NAMALWA (cell line): Measurements from ENCODE around the gene SMIM20.

Experiments used
- DNase-seq: peaks from one replicate; pipeline ENCODE4 v3.0.0-alpha.2; 2015; ENCODE audit warnings: low spot score

SMIM20 gene

DNA sequence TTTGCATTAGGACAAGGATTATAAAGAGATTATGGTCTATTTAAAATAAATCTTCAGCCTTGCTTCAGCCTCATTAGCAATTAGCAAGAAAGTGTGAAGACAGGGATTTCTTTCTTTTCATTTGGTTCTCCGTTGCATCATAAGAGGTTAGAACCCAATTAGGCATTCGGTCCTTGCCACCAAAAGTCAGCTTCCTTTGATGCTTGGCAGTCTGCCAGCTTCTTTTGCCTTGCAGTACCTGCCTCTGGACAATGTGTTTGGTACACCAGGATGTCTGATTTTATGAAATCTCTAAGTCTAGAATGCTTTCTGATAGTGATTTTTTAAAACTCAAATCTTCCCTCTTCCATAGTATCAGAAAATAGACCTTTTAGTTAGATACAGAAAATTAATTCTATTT lies 12.4 kb downstream of the SMIM20 start:
- DNase-seq: peak; percentile 28

DNA sequence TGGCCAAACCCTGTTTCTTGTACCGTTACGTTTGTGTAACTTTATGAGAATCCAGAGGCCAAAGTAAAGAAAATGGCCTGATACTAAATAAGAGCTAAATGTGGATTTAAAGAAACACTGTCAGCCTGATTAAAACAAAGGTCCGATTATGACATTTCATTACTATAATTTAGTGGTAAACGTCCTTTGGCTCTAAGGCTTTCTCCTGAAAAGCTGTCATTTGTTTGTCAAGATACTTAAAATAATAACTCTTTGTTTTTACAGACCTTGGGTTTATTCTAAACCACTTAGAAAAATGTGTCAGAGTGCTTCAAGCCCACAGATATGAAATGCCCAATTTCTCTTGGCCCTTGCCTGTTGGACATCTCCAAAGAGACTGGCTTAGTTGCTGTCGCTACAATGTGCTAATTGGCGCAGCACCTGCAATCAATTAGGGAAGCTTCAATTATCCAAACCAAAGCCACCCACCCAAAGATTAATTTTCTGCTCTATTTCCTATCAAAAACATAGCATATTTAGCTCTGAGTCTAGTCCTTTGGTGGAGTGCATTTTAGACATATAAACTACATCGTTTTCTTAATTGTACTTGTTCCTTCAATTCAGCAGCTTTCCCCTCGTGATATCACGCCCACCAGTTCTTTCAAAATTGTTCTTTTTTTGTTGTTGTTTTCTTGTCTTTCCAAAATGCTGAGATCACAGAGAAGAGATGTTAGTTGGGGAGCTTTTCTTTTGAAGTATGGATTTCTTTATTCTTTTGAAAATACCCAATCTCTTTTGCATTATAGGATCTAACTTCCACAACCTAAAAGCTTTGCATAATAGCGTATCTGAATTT lies 13.6 kb downstream of the SMIM20 start:
- DNase-seq: no peak

DNA sequence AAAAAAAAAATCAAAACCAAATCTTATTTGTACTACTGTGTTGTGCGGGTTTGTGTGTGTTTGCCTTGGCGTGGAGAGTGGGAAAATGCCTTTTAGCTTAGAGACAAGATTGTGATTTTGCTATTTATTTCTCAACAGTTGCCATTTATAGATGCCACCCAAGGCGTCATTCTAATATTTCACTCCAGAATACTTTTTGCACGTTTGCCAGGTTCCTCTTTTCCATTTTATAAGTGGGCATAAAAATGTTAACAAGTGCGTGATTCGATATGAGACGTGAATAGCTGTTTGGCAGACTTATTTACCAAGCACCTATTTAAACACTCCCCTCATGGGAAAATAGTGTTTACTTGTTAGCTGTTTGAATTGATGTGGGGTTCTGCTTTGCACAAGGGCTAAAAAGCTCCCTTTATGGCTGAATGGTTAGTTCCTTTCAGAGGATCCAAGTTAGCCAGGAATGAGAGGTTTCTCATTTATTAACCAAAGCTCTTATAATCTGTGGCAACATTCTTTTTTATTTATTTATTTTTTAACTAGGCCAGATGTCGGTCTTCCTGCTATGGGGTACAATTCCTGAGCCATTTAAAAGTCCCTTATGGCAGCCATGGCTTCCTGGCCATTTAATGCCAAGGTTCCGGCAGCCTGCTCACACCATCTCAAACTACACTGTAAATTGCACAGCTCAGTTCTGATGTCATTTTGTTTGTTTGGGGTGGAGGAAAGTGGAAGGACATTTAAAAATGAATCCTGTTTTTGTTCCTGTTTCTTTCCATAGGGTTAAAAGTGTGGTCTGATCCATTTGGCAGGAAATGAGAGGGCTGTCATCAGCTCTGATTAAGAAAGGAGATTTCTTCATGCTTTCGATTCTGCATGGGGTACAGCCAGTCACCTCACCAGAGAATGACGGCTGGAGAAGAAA lies 14.6 kb downstream of the SMIM20 start:
- DNase-seq: no peak

DNA sequence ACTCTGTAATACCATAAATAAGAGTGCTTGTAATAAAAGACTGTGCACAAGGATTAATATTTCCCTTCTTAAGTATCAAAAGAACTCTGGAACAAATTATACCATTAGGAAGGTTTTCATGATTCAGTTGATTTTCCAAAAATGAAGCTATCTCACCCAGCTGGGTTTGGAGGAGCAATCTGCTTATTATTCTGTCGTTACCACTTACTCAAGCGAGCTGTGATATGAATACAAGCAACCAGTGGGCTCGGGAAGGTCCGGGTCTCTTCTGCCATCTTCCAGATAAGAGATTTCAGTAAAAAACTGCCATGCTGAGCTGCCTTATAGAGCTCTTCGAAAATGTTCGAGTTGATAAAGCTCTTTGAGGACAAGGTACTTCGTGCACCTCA lies 15.3 kb downstream of the SMIM20 start:
- DNase-seq: no peak

DNA sequence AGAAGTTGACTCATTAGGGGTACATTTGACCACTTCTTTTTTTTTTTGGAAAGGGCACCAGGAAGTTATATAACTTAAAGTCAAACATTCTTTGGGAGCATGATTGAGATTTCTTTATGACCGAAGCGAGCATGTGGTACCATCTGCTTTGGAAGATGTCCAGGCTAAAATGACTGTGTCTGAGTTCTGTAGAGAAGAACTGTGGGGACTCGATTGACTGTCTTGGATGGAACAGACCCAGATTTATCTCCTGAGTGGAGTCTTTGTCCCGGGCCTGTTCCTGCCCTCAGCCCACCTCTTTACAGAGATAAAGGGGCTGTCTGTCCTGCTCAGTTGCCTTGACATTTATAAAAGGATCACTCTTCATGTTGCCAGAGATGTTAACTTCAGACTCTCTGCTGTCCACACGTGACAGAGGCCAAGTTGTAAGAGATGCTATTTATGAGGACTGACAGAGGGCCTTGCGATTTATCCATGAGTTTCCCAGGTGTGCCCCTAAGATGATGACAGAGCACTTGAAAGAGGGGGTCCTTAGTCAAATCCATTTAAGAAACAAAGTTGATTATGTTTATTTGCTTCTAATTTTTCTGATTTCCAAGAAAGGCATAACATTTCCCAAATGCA lies 16.8 kb downstream of the SMIM20 start:
- DNase-seq: no peak

DNA sequence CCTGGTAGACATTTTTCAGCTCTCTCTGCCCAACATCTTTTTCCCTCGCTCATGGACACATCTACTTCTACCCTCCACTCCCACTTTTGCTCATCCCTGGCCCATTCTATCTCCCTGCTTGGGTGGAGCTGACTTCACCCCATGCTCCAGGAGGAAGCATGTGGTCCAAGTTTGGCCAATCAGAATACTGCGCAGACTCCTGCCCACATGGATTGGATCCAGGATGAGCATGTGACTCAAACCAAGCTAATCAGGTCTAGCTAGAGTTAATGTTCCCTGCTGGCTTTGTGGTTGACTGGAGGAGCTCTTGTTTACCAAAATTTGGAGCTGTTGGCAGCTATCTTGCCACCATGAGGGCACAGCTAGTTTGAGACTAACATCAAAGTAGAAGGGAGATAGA lies 22.7 kb downstream of the SMIM20 start:
- no peak for DNase-seq

DNA sequence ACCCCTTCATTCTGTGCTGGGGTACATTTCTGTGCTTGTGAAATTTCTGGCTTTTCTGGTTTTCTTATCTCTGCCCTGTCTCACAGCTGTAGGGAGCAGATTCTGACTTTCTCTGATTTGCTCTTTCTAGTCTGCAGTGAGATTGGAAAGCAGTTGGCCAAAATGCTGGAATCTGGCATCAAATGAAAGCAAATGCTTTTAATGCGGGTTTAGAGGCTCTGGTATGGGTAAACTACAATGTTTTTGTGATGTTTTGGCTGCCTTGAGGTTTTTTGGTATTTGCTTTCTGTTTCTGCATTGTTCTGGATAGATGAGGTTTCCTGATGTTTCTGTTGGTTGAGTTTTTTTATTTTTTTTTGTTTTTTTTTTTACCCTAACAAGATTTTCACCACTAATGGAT lies 23.8 kb downstream of the SMIM20 start:
- DNase-seq: no peak

DNA sequence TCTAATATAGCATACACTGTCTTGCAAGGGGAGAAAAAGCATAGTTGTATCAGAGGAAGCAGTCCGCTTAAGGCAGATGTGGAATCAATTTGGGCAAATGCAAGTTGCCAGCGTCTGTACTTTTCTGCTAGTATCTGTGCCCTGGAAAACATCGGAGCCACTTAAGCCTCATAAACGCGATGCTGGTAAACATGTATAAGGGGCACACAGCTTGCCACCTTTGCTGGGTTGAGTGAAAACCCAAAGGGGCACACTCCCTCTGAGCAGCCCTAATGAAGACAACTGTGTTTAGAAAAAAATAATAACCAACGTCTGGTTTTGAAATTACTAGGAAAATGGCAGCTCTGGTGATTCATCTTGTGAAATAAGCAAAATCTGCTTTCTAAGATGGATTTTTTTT lies 24.3 kb downstream of the SMIM20 start:
- no peak for DNase-seq

DNA sequence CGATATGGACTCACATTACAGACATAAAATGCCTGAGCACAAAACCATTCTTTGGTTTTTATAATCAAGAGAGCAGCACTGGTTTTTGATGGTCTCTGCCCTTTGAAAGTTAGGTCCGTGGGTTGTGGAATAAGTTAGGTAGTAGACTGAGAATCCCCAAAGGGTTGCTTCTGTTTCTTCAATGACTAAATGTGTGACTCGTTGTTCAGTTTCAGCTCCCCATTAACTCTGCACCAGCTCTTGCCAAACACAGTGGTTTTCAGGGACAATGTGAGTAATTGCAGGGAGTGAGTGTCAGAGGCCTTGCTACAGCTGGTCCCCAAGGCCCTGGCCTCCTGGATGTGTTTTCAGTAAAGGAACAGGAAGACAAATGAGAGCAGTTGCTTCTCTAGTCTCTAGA lies 24.8 kb downstream of the SMIM20 start:
- DNase-seq: no peak

DNA sequence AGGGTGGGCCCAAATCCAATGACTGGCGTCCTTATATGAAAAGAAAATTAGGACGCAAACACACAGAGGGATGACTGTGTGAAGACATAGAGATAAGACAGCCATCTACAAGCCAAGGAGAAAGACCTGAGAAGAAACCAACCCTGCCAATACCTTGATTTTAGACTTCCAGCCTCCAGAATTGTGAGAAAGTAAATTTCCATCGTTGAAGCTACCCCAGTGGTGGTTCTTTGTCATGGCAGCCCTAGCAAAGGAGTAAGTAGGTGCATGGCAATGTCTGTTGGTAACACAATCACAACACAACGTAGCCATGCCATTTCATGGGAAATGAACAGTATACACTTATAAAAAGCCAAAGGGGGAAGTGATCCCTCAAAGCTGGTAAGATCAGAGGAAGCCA lies 25.3 kb downstream of the SMIM20 start:
- peak; percentile 20 for DNase-seq

DNA sequence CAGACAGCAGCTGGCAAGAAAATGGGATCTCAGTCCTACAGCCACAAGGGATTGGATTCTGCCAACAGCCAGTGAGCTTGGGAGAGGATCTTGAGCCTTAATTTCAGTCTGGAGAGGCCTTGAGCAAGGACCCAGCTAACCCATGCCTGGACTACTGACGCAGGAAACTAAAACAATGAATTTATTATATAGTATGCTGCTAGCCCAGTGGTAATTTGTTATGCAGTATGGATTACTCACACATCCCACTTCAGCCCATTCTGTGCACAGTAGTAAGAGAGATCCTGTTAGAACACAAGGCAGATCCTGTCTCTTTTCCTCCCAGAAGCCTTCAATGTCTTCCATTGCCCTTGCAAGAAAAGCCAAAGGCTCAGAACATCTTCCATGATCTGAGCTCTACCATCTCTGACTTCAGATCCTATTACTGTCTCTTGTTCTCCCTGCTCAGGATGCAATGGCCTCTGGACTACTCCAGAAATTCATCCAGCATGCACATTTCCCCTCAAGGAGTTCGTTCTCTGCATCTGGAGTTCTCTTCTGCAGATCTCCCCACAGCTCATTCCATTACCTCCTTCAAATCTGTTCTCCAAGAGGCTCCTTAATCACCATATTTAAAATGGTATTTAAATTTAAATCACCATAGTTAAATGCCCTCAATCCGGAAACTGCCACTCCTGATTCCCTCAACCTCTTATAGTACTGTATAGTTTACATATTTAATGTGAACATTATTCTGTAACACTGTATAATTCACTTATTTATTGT lies 27.6 kb downstream of the SMIM20 start:
- DNase-seq: no peak

DNA sequence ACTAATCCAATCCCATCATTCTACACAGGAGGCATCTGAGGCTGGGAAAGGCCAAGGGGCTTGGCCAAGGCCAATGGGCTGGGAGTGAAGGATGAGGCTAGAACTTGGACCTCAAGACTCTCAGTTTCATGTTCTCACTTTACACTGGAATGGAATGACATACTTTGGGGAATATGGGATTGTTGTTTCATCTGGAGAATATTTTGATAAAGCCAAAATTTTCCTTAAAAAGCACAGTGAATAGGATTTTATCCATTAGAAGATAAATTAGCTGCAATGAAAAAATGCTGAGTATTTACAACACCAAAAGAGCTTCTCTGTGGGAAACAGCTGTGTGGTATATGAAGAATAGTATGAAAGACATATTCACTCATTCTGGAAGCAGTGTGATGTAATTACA lies 29.3 kb downstream of the SMIM20 start:
- DNase-seq: no peak

DNA sequence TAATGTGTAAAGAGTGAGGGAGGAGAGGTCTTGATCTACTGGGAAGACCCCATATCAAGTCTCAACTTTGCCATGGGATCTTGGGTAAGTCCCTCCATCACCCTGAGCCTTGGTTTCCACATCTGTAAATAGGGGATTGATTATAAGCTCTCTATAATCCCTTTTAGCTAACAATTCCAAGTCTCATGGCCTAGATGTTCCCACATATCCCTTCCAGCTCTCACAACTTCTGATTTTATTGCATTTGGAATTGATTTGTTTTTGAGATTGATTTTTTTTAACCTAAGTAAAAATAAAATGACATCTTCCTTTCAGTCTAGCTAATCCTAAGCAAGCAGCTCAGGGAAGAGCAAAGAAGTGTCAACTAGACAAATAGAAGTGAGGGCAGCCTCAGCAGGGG lies 29.8 kb downstream of the SMIM20 start:
- DNase-seq: no peak

DNA sequence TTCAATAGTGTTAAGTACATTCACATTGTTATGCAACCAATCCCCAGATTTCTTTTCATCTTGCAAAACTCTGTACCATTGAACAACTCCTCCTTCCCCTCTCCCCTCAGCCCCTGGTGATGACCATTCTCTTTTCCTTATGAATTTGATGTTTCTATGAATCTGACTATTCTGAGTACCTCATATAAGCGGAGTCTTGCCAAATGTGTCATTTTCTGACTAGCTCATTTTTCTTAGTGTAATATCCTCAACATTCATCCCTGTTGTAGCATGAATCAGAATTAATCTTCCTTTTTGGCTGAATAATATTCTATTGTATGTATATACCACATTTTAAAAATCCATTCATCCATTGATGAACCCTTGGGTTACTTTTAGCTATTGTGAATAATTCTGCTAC lies 34.0 kb downstream of the SMIM20 start:
- DNase-seq: no peak

DNA sequence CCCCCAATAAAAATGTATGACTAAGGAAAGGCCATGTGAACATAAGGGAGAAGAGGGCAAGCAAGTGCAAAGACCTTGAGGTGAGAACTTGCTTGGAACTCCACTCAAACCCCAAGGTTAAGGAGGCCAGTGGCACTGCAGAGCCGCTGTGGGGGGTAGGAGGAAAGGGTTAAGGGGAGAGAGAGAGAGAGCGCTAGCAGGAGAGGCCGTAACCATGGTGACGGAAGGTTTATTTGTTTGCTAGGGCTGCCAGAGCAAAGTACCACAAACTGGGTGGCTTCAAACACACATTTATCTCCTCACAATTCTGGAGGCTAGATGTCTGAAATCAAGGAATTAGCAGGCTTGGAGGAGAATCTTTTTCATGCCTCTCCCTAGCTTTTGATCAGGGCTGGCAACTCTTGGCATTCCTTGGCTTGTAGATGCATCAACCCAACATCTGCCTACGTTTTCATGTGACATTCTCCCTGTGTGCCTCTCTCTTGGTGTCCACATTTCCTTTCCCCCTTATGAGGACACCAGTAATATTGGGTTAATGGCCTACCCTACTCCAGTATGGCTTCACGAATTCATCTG lies 35.2 kb downstream of the SMIM20 start:
- DNase-seq: peak; percentile 5

DNA sequence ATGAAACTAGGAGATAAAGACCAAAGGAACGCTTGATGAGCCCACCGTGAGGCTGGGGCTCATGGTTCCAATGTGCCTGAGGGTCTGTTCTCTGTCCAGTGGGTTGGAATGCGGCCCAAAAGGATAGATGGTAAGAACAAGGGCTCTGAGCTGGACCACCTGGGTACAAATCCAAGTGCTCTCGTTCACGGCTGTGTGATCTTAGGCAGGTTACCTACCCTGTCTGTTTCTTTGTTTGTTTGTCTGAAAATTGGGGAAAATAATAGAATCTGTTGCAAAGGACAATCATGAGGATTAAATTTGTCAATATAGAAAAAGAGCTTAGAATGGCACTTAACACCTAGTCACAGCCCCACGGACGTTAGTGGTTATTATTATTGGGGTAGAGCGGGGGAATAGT lies 36.0 kb downstream of the SMIM20 start:
- DNase-seq: no peak

DNA sequence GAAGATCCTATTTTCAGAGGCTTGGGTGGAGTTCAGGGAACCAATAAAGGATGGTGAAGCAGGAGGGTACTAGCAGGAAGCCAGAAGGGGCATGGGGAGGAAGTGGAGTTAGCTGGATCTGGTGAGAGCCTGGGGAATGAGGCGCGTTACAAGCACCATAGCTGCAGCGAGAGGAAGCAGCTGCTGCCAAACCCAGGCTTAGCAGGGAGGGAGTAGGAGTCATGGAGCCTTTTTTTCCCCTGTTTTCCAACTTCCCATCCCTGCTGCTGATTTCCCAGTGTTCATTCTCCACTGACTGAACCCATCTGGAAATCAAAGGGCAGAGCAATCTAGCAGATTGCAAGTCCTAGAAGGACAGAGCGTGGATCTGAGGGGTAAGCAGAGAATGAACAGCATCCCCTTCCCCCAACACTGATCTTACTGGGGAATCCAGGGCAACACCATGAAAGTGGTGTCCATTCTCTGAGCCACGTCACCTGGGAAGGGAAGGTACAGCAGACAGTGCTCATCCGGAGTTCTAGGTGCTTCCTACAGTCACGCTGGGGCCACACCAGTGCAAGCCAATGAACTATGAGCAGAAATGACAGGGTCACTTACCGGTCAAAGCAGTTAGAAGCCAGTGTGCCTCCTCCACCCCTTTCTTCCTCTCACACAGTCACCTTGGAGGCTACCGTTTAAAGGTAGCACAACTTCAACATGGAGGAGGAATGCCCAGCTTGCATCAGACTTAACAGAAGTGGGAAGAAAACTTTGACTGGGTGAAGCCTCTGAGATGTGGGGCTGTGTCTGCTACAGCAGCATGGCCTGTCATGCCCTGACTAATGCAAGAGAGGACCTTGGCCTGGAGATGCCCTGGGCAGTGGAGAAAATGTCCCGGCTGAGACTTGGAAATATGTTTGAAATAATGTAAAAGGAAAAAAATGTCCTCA lies 36.7 kb downstream of the SMIM20 start:
- DNase-seq: no peak

DNA sequence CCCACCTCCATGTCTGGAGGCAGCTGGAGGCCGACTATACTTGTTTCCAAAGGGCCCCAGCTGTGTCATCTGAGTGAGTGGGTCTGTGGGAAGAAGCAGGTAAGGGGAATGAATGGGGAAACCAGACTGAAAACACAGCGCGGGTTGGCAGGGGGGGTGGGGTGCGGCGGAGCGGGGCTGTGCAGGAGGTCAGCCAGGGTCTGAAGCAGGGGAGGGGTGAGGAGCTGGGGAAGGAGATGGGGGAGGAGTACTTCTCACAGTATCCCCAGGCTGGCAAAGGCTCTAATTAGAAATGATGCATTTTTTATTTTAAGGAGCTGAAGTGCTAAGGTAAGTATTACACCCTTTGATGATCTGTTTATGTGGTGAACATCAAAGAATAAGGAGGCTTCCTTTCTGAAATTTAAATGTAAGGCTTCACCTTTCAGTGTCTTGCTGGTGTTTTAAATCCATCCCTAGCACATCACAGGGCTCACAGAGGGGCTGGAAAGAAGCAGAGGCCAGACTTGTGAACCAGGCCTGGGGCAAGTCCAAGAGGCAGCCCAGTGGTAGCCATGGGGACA lies 37.5 kb downstream of the SMIM20 start:
- no peak for DNase-seq

DNA sequence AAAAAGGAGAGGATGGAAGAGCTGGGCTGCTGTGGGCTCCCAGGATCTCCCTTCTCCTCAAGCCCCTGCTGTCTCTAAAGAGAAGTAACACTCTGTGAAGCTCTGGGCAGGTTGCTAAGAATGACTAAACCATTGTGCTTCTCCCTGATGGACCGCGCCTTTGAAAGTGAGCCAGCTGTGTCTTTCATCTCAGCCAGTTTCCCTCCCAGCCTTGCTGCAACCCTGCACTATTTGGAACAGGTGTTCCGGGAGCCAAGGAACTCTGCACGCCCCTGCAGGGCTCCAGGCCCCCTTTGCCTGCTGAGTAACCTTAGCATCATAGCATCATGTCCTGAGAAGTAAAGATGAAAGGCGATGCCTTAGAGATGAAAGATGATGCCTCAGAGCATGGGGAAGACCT lies 39.7 kb downstream of the SMIM20 start:
- no peak for DNase-seq

DNA sequence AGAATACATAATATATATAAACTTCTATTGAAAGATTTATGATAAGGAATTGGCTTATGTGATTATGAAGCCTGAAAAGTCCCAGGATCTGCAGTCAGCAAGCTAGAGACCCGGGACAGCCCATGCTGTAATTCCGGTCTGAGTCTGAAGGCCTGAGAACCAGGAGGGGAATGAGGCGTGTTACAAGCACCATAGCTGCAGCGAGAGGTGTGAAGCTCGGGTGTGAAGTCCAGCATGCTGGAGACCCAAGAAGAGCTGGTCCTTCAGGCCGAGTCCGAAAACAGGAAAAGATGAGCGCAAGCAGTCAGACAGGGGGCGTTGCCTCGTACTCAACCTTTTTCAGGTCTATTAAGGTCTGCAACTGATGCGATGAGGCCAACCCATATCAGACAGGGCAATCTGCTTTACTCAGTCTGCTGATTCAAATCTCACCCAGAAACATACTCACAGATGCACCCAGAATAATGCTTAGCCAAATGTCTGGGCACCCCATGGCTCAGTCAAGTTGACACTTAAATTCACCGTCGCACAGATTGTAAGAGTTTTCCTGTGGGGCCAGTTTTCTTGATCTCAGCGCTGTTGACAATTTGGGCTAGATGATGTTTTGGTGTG lies 40.4 kb downstream of the SMIM20 start:
- DNase-seq: no peak
